Subcutaneous adipose tissue (tissue), 4 donors: ENCODE measurements around the gene KCNK13. TPM values are rescaled to one million over a fixed set of nuclear protein-coding genes. Genes with fewer than 3 reads are reported as not detected.

Source experiments
- total RNA-seq, 4 donors: library from RNA; depleted of rRNA; stranded (reverse); fragments of >200 nt; gene quantifications; one replicate each; pipeline ENCODE4 v1.1.0, GENCODE V29; 2016
- TF ChIP-seq, protein P1 (sequence below): fragments of 450-650 bp; IDR thresholded peaks from one replicate; pipeline ENCODE4 v1.5.1; 2016; ENCODE audit warnings: low read depth, mild to moderate bottlenecking, control low read depth, antibody characterized with exemption, moderate library complexity

Gene KCNK13
- total RNA-seq, 4 donors from 2014 or later, result 0.44 to 7.0 TPM; not detected in 2

GRCh38 chr14:90137807-90138206, 76.0 kb downstream of the KCNK13 start:
- TF ChIP-seq, protein P1, sequence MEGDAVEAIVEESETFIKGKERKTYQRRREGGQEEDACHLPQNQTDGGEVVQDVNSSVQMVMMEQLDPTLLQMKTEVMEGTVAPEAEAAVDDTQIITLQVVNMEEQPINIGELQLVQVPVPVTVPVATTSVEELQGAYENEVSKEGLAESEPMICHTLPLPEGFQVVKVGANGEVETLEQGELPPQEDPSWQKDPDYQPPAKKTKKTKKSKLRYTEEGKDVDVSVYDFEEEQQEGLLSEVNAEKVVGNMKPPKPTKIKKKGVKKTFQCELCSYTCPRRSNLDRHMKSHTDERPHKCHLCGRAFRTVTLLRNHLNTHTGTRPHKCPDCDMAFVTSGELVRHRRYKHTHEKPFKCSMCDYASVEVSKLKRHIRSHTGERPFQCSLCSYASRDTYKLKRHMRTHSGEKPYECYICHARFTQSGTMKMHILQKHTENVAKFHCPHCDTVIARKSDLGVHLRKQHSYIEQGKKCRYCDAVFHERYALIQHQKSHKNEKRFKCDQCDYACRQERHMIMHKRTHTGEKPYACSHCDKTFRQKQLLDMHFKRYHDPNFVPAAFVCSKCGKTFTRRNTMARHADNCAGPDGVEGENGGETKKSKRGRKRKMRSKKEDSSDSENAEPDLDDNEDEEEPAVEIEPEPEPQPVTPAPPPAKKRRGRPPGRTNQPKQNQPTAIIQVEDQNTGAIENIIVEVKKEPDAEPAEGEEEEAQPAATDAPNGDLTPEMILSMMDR, result no peak

DNA sequence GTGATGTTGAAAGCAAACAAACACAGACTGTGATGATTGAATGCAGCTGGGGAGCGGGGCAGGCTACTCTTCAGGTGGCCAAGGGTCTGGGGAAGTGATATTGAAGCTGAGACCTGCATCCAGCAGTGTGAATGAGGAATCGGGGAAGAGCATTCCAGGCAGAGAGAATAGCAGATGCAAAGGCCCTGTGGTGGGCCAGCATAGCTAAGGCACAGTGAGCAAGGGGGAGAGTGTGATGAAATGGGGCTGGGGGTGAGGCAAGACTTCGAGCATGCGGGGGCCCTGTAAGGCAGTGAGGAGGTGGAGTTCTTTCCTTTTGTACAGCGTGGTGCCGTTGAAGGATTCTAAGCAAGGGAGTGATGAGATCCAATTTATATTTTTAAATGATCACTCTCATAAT, 77.4 kb downstream of the KCNK13 start:
- TF ChIP-seq, protein P1, result no peak

DNA sequence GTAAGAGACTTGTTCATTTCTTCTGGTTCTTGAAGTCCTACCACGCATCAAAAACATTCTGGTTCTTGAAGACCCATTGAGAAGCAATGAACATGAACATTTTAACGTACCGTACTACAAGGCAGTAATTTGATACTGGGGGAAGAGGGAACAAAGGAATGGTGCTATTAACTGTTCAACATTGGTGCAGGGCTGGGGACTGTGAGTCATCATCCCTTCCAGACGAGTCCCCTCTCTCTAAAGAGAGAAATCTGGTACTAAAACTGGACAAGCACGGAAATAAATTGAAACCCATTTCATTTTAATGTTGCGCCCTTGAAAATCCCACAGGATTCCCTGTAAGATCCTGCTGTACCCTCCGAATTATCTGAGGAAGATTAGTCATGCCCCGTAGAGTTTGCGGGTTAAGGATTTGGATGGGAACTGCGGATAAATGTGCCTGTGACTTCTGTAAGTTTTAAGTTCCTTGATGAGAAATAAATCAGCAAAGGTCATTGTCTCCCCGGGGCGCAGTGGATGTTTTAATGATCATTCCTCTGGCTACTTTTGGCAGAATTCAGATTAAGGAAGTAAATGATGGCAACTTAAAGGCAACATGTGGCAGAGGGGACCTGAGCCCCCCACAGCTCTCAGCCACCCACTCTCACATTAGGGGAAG, 78.6 kb downstream of the KCNK13 start:
- TF ChIP-seq, protein P1, result no peak

GRCh38 chr14:90140956-90141316, 79.1 kb downstream of the KCNK13 start:
- TF ChIP-seq, protein P1, result no peak

DNA sequence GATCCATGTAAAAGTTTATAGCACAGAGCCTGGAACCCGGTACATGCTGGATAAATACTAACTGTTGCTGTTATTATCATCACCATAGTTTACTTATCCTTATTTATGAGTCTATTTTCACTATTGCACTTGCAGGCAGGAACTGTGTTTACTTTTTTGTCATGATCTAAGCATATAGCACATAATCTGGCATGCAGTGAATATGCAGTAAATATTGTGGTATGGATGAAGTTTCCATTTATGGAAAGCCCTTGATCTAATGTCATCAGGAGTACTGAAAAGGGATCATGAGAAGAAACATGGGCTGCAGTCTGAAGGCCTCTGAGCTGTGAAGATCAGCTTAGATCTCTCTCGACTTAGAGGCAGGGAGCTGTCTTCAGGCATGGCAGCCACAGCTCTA, 91.6 kb downstream of the KCNK13 start:
- TF ChIP-seq, protein P1, result no peak

DNA sequence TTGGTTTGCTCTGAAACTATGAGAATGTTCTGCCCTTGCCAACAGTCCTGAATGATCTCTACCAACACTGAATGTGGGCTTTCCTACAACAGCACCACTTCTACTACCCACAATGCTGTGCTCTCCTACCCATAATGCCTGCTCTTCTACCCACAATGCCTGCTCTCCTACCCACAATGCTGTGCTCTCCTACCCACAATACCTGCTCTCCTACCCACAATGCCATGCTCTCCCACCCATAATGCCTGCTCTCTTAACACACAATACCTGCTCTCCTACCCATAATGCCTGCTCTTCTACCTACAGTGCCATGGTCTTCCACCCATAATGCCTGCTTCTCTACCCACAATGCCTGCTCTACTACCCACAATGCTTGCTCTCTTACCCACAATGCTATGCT, 92.3 kb downstream of the KCNK13 start:
- TF ChIP-seq, protein P1, result no peak

GRCh38 chr14:90159146-90159545, 97.4 kb downstream of the KCNK13 start:
- TF ChIP-seq, protein P1, result no peak
